HFFc6 (cell line): Measurements from ENCODE around the gene EDEM3. TPM values are rescaled to one million over a fixed set of nuclear protein-coding genes. Genes with fewer than 3 reads are reported as not detected.

Experiments used
- DNase-seq: peaks from one replicate; pipeline ENCODE4 v3.0.0-alpha.2; 2018
- H3K27ac Mint-ChIP-seq: 2 replicates; pipeline ENCODE4 v1.8.0; 2020; ENCODE audit warnings: mild to moderate bottlenecking, mixed read lengths
- H3K27me3 Mint-ChIP-seq: 2 replicates; pipeline ENCODE4 v1.8.0; 2021; ENCODE audit warnings: mild to moderate bottlenecking, moderate library complexity, mixed read lengths; ENCODE audit not compliant: insufficient read depth
- H3K36me3 Mint-ChIP-seq: 2 replicates; pipeline ENCODE4 v1.8.0; 2021; ENCODE audit warnings: low read depth, mixed read lengths
- H3K4me1 Mint-ChIP-seq: 2 replicates; pipeline ENCODE4 v1.8.0; 2020; ENCODE audit warnings: low read depth, mixed read lengths
- H3K4me3 Mint-ChIP-seq: 2 replicates; pipeline ENCODE4 v1.8.0; 2020; ENCODE audit warnings: mild to moderate bottlenecking, moderate library complexity, mixed read lengths
- H3K9me3 Mint-ChIP-seq: 2 replicates; pipeline ENCODE4 v1.8.0; 2020; ENCODE audit warnings: mild to moderate bottlenecking, mixed read lengths
- CTCF ChIP-seq: fragments of 200-600 bp; sonication (generic); IDR thresholded peaks from 2 replicates; pipeline ENCODE4 v1.5.0; 2021; ENCODE audit warnings: antibody characterized with exemption, mild to moderate bottlenecking
- total RNA-seq, 6 experiments: library from RNA; stranded (reverse); fragmentation: NEBNext Ultra II Directional; extraction: Animal tissue kit (Norgen Biotek cat#: 25700); gene quantifications; 2 replicates in 1 of 6; 3 replicates in 5 of 6; pipeline ENCODE4 v1.2.3, GENCODE V29; 2021

Gene EDEM3
- total RNA-seq, 6 experiments from 2014 or later, result 29.9 to 38.6 (median 32.3) TPM

- Mint-ChIP-seq H3K27me3 (peaks cover 16% of the 10 kb centered on the region; the same call in 1 of the 2 replicates), H3K27ac (no peak overlapping the region), H3K4me1 (no peaks in the 10 kb centered on the region), H3K9me3 (peaks cover 4% of the 10 kb centered on the region; the same call in 1 of the 2 replicates), H3K4me3 (no peak overlapping the region), H3K36me3 (0 out of 2 replicates have a peak, but pooled peaks cover 6% of the 10 kb centered on the region)
- DNase-seq, result no peak
- TF ChIP-seq CTCF, result no peak
These were observed 98.4 kb downstream of the EDEM3 start for GRCh38 chr1:184656221-184656620.

- Mint-ChIP-seq H3K27ac (no peak overlapping the region), H3K4me1 (peaks cover 6% of the 10 kb centered on the region), H3K27me3 (peaks cover 20% of the 10 kb centered on the region; the same call in 1 of the 2 replicates), H3K36me3 (0 out of 2 replicates have a peak, but pooled peaks cover 6% of the 10 kb centered on the region), H3K9me3 (peaks cover 4% of the 10 kb centered on the region; the same call in 1 of the 2 replicates), H3K4me3 (no peak overlapping the region)
- no peak for TF ChIP-seq CTCF
- no peak for DNase-seq
These were observed 99.5 kb downstream of the EDEM3 start for GRCh38 chr1:184655185-184655584.

- DNase-seq, result no peak
- Mint-ChIP-seq H3K27ac (no peak overlapping the region), H3K27me3 (peaks cover 27% of the 10 kb centered on the region), H3K4me3 (no peak overlapping the region), H3K9me3 (peaks cover 9% of the 10 kb centered on the region), H3K36me3 (peaks cover 13% of the 10 kb centered on the region), H3K4me1 (peaks cover 31% of the 10 kb centered on the region)
- no peak for TF ChIP-seq CTCF
These were observed 104.3 kb downstream of the EDEM3 start for GRCh38 chr1:184650177-184650866.

GRCh38 chr1:184649451-184649888, 105.2 kb downstream of the EDEM3 start:
- DNase-seq, result peak; percentile 59
- Mint-ChIP-seq H3K9me3 (peaks cover 9% of the 10 kb centered on the region), H3K4me1 (peaks cover 31% of the 10 kb centered on the region), H3K27me3 (peaks cover 25% of the 10 kb centered on the region), H3K4me3 (peak overlapping the region; percentile 51), H3K27ac (peak overlapping the region; percentile 37; the same call in 1 of the 2 replicates), H3K36me3 (peaks cover 13% of the 10 kb centered on the region)
- no peak for TF ChIP-seq CTCF

GRCh38 chr1:184648856-184649201, 105.8 kb downstream of the EDEM3 start:
- peaks cover 13% of the 10 kb centered on the region for H3K36me3 Mint-ChIP-seq
- H3K4me3 Mint-ChIP-seq, result peak overlapping the region; percentile 51
- H3K27ac Mint-ChIP-seq, result peak overlapping the region; percentile 37; the same call in 1 of the 2 replicates
- no peak for DNase-seq
- peaks cover 30% of the 10 kb centered on the region for H3K27me3 Mint-ChIP-seq
- H3K9me3 Mint-ChIP-seq, result peaks cover 9% of the 10 kb centered on the region
- TF ChIP-seq CTCF, result no peak
- H3K4me1 Mint-ChIP-seq, result peaks cover 31% of the 10 kb centered on the region
